ENCODE measurements around the gene ARHGAP23. TPM values are rescaled to one million over a fixed set of nuclear protein-coding genes. Genes with fewer than 3 reads are reported as not detected.
"Not testable (repeated sequence)": the region's sequence is repeated elsewhere in the genome, so short reads cannot be mapped to it uniquely, and the experiment has no call there.

The ARHGAP23 gene
- total RNA-seq, 1 experiment from 2014 or later: 34.6 TPM

DNA sequence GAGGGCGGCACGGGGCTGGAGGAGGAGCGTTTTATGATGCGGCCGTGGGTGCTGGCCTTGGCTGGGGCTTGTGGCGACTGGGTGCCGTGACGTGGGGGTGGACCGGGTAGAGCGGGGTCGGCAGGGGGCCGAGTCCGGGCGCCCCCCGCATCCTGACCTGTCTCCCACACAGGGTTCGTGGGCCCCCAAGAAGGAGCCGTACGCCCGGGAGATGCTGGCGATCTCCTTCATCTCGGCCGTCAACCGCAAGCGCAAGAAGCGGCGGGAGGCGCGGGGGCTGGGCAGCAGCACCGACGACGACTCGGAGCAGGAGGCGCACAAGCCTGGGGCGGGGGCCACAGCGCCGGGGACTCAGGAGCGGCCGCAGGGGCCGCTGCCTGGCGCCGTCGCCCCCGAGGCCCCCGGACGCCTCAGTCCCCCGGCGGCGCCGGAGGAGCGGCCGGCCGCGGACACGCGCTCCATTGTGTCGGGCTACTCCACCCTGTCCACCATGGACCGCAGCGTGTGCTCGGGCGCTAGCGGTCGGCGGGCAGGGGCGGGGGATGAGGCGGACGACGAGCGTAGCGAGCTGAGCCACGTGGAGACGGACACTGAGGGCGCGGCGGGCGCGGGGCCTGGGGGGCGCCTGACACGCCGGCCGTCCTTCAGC, 81.6 kb downstream of the ARHGAP23 start:
- Histone ChIP-seq H3K9me3 (no peaks in the 10 kb centered on the region), H3K36me3 (peaks cover 43% of the 10 kb centered on the region), H3K27me3 (no peaks in the 10 kb centered on the region), H3K4me3 (no peak overlapping the region)
- no peak for DNase-seq

- H3K4me3 ChIP-seq: no peak overlapping the region
- no peak for DNase-seq
- H3K36me3 ChIP-seq: peaks cover 42% of the 10 kb centered on the region
- no peaks in the 10 kb centered on the region for H3K9me3 ChIP-seq
- H3K27me3 ChIP-seq: no peaks in the 10 kb centered on the region
Measured at GRCh38 chr17:38510421-38511149, 82.3 kb downstream of the ARHGAP23 start.

- no peaks in the 10 kb centered on the region for H3K9me3 ChIP-seq
- peaks cover 33% of the 10 kb centered on the region for H3K36me3 ChIP-seq
- DNase-seq: peak; percentile 42
- no peak overlapping the region for H3K4me3 ChIP-seq
- no peaks in the 10 kb centered on the region for H3K27me3 ChIP-seq
Measured at GRCh38 chr17:38511150-38512108, 83.2 kb downstream of the ARHGAP23 start.

- Histone ChIP-seq H3K36me3 (peaks cover 22% of the 10 kb centered on the region), H3K9me3 (no peaks in the 10 kb centered on the region), H3K4me3 (no peak overlapping the region), H3K27me3 (no peaks in the 10 kb centered on the region)
- DNase-seq: no peak
Measured at GRCh38 chr17:38512473-38513058, 84.3 kb downstream of the ARHGAP23 start.

- not testable (repeated sequence) for DNase-seq
Measured at GRCh38 chr17:38526526-38526925, 98.3 kb downstream of the ARHGAP23 start.

GRCh38 chr17:38528141-38528540, 99.9 kb downstream of the ARHGAP23 start:
- not testable (repeated sequence) for H3K36me3 ChIP-seq, DNase-seq, H3K9me3 ChIP-seq, H3K4me3 ChIP-seq, H3K27me3 ChIP-seq

More at GRCh38 chr17:38526526-38526925, 98.3 kb downstream of the ARHGAP23 start:
- not testable (repeated sequence) for H3K9me3 ChIP-seq, H3K27me3 ChIP-seq, H3K36me3 ChIP-seq, H3K4me3 ChIP-seq

DNA sequence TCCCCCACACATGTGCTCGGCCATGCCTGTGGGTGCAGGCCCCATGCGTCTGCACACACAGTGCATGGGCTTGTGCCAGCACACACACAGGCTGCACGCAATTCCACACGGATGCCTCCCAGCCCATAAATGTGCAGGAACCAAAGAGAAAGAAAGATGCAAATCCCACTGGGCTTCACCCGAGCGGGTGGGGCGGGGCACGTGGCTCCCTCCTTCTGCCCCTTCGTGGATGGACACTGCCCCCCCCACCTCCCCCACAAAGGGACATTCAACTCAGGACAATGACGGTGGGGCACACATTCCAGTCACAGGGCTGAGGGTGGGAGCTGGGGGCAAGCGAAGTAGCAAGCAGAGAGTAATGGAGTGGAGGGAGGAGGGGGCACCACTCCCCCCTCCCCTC, 102.6 kb downstream of the ARHGAP23 start:
- H3K9me3 ChIP-seq, H3K36me3 ChIP-seq, H3K27me3 ChIP-seq, DNase-seq, H3K4me3 ChIP-seq: not testable (repeated sequence)

DNA sequence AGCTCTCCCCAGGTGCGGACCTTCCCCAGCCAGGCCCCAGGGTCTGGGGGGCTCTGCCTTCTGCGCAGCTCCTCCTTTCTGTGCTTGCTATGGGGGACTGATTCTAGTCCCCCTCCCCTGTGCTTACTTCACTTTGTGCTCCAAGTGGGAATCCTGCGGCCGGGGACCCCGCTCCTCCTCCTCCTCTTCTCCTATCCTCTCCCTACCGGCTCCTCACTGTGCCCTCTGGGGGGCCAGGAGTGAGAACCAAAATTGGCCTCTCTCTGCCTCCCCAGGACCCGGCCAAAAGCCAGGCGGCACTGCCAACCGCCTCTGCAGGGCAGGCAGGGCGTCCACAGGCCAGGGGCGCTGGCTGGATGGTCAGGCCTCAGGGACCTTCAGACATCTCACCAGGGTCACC, 103.5 kb downstream of the ARHGAP23 start:
- H3K36me3 ChIP-seq, H3K4me3 ChIP-seq, H3K27me3 ChIP-seq, H3K9me3 ChIP-seq, DNase-seq: not testable (repeated sequence)

DNA sequence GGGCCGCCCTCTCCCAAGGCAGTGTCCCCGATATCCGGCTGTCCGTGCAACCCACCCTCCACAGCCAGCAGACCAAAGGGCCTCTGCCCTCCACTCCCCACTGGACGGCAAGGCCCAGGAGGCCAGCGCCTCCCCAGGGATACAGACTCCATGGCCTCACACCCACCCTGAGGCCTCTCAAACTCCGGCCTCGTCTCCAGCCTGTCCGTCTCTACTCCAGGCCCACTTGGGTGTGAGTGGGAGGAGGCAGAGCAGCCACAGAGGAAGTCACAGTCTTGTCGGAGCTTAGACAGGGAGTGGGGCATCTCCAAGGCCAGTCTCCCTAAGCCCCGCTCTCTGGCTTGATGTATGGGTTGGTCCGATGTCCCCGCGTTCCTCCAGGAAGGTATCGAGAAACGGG, 104.2 kb downstream of the ARHGAP23 start:
- Histone ChIP-seq H3K9me3 (no peaks in the 10 kb centered on the region), H3K27me3 (peaks cover 2% of the 10 kb centered on the region; the same call in 1 of the 2 replicates), H3K36me3 (no peaks in the 10 kb centered on the region), H3K4me3 (no peak overlapping the region)
- no peak for DNase-seq

DNA sequence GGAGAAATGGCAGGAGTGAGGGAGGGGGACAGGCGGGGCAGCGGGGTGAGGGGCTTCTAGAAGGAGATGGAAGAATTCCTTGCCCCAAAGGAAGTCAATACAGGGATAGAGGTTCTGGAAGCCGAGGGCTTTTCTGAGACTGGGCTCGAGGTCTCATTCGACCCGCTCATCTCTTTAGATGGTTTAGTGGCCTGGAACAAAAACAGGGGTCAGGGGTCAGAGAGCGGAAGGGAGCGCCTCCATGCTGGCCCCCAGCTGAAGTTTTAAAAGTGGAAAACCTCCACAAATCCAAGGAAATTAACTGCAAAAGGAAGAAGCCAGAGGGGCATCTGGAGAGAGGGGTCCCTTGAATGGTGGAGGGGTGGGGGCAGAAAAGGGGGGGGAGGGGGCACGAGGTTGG, 105.0 kb downstream of the ARHGAP23 start:
- no peaks in the 10 kb centered on the region for H3K9me3 ChIP-seq
- no peak overlapping the region for H3K4me3 ChIP-seq
- peaks cover 2% of the 10 kb centered on the region; the same call in 1 of the 2 replicates for H3K27me3 ChIP-seq
- H3K36me3 ChIP-seq: no peaks in the 10 kb centered on the region
- no peak for DNase-seq

GRCh38 chr17:38533866-38534497, 105.7 kb downstream of the ARHGAP23 start:
- Histone ChIP-seq H3K4me3 (no peak overlapping the region), H3K36me3 (no peaks in the 10 kb centered on the region), H3K9me3 (no peaks in the 10 kb centered on the region), H3K27me3 (peaks cover 2% of the 10 kb centered on the region; the same call in 1 of the 2 replicates)
- DNase-seq: no peak

DNA sequence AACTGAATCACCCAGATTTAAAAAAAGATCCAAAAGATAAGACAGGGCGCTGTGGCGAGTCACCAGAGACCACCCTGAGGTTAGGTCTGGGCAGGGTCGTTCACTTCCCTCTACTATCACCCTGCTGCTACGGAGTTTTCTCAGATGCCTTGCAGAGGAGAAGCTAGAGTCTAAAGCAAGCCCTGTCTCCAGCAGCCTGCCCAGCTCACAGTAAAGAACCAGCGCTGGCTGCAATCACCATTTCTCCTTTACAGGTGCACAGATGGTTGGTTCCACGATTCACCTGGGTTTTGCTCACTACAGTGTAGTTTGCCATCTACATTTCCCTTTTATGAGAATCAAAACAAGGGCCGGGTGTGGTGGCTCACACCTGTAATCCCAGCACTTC, 106.2 kb downstream of the ARHGAP23 start:
- H3K9me3 ChIP-seq: no peaks in the 10 kb centered on the region
- H3K36me3 ChIP-seq: no peaks in the 10 kb centered on the region
- H3K4me3 ChIP-seq: no peak overlapping the region
- no peak for DNase-seq
- H3K27me3 ChIP-seq: peaks cover 2% of the 10 kb centered on the region; the same call in 1 of the 2 replicates

DNA sequence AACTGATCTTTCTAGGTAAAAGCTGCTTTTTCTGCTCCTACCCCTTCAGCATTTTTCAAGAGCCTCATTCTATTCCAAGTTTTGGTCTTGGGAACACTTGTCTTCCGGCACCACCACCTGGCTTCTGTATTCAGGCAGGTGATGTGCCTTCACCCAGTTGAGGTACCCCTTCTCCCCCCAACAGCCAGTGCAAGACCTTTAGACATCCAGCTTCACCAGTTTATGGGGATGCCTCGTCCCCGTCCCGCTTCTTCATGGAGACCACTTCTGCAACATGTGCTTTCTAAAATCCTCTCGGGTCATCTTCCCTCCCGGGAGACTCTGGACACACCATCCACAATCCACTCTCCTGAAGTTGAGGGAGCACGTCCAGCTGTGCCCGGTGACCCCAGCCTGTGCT, 107.6 kb downstream of the ARHGAP23 start:
- H3K36me3 ChIP-seq: no peaks in the 10 kb centered on the region
- no peak overlapping the region for H3K4me3 ChIP-seq
- no peak for DNase-seq
- no peaks in the 10 kb centered on the region for H3K27me3 ChIP-seq
- H3K9me3 ChIP-seq: no peaks in the 10 kb centered on the region

- Histone ChIP-seq H3K36me3 (no peaks in the 10 kb centered on the region), H3K27me3 (no peaks in the 10 kb centered on the region), H3K9me3 (no peaks in the 10 kb centered on the region), H3K4me3 (no peak overlapping the region)
- no peak for DNase-seq
Measured at GRCh38 chr17:38536661-38537060, 108.4 kb downstream of the ARHGAP23 start.

DNA sequence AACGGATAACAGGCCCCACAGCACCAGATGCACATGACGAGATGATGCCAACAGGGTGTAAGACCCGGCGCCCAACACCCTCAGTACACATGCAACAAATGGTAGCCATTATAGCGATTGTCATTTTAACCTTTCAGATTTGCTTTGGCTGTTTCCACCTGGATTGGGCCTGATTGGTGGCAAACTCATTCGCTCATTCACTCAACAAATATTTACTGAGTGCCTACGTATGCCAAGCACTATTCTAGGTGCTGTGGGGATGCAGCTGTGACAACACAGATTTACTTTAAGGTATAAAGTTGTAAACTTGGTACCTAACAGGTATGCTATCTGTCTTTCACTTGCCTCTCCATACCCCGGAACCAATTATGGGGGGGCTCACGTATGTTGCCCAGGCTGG, 110.6 kb downstream of the ARHGAP23 start:
- Histone ChIP-seq H3K4me3 (no peak overlapping the region), H3K9me3 (no peaks in the 10 kb centered on the region), H3K27me3 (no peaks in the 10 kb centered on the region), H3K36me3 (no peaks in the 10 kb centered on the region)
- no peak for DNase-seq

- Histone ChIP-seq H3K27me3 (no peaks in the 10 kb centered on the region), H3K9me3 (no peaks in the 10 kb centered on the region), H3K36me3 (no peaks in the 10 kb centered on the region), H3K4me3 (no peak overlapping the region)
- DNase-seq: no peak
Measured at GRCh38 chr17:38539386-38539785, 111.1 kb downstream of the ARHGAP23 start.

Data from MG63 (cell line).